Stimulated activated CD4-positive, alpha-beta T cell treated with anti-CD3 and anti-CD28 coated beads, Interleukin-2, amount 100 ng/mL, for 24 hours (primary cell): ENCODE data around the gene FCRL6.

Source experiments
- DNase-seq, 2 donors: peaks; one replicate each; pipeline ENCODE4 v3.0.0-alpha.2; 2020

The FCRL6 gene

DNA sequence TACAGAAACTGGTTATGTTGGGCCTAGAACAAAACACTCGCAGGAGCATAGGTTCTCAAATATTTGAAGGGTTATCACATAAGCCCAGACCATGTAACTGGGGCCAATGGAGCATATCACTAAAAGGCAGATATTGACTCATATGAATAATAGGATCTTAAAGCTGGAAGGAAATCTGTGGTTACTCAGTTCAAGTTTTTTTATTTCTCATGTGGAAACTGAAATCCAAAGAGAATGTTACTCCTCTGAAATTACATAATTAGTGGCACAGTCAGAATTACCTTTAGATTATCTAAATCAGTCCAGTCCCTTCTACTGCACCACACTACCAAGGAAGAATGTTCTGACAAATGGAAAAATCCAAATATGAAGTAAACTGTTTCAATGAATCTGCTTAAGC is 36.6 kb downstream of the FCRL6 start:
- DNase-seq: no peak

- DNase-seq: no peak
Measured at GRCh38 chr1:159839116-159839849, 37.1 kb downstream of the FCRL6 start.

- DNase-seq: no peak
Measured at GRCh38 chr1:159841749-159842148, 39.6 kb downstream of the FCRL6 start.

DNA sequence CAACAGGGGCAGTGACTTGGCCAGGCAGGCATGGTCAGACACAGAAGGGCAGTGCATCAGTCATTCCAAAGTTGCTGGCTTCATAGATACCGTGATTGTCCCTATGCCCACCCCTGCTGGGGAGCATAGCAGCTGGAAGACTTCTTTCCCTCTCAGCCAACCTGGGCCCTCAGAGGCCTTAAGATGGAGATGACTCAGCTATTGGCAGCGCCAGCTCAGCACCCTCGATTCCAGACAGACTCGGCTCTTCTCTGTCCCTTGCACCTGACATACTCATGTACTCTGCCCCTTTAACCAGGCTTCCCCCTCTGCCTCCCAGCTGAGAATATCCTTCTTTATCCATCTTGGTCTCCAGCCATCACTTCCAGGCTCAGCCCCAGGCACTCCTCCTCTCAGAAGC is 41.3 kb downstream of the FCRL6 start:
- DNase-seq: no peak

DNA sequence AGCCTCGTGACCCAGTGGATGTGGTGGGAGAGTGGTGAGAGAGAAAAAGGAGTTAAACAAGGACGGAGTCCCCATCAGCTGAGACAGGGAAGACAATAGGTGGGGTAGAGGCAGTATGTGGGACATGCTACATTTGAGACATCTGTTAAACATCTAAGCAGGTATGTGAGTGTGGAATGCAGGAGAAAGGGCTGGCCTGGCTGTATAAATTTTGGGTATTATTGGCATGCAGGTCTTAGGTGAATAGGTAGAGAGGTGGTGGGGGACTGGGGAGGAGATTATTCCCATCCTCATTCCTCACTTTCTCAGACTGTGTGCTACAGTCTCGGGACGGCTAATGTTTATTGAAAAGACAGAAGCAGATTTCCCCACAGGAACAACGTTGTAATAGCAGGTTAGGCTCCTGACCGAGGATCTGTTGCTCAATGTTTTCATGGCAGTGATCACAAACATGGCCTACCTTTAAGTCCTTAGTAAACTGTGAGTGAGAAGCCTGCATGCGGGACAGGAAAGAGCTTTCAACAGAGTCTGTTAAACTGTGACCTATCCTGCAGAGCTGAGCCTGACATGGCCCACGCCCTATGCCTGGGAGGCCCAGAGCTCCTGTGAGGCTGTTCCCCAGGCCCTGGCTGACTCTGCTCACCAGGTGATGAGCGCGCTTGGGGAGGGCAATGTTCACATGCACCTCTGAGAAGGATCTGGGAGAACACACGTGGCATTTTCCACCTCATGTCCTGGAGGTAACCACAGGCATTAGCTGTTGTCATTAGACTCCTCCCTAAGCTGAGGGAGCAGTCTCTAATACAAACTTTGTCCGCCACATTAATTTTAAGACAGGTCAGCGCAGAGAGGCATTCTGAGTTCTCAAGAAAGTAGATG is 43.8 kb downstream of the FCRL6 start:
- no peak for DNase-seq

GRCh38 chr1:159847231-159847630 is 45.1 kb downstream of the FCRL6 start:
- no peak for DNase-seq

DNA sequence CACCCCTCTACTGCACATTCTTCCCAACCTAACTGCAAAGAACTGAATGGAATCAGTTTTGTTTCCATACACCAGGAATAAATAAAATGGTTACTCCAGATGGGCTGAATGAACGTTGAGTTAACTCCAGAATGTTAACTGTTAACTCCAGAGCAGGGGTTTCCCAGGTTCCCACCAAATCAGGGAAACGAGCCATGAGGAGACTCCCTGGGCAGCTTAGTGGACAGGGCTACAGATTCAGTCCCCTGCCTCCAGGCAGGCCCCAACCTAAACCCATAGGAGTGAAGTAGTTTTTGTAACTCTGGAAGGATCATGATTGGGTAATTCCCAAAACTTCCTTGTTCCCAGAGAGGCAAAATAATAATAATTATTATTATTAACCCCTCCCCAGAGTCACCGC is 46.2 kb downstream of the FCRL6 start:
- no peak for DNase-seq

DNA sequence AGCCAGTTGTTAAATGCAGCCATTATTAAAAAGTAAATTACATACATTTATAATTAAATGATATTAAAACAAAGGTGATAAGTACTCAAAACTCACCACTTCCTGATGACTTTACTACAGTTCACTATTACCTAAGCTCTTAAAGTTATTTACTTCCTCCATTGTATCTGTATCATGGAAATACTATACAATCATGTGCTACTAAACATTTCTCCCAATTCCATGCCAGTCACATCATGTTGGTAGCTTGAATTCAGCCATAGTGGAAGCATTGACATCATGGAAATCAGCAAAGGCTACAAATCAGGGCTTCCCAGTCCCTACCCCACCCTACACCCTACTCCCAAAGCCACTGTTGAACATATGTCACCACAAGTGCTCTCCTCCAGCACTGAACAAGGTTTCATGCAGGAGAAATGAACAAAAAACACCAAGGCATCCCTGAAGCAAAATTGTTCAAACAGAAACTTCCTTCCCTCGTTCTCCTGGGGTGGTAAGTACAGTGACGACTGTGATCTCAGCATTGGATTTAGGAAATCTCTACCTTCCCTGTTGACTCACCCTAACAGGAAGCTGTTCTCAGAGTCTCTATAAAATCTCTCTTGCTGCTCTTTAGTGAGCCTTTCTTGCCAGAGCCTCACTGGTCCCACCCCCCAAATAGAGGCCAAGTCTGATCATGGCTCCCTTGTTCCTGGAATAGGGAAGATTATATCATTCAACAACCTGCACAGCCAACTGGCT is 47.6 kb downstream of the FCRL6 start:
- no peak for DNase-seq

DNA sequence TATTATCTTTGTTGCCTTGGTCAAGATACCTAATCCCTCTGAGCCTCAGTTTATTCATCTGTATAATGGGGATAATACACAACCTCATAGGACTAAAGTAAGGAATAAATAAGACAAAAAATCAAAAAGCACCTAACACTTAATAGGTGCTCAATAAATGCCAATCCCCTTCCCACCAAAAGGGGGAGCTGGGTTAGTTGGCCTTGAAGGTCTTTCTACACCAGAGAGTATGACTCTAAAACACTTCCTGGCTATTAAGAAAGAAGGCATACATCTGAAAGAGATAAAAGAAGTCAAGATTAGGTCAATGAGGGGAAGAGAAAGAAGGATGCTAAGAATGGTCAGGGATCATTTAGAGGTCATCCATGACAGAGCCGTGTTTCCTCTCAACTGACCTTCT is 49.2 kb downstream of the FCRL6 start:
- no peak for DNase-seq

DNA sequence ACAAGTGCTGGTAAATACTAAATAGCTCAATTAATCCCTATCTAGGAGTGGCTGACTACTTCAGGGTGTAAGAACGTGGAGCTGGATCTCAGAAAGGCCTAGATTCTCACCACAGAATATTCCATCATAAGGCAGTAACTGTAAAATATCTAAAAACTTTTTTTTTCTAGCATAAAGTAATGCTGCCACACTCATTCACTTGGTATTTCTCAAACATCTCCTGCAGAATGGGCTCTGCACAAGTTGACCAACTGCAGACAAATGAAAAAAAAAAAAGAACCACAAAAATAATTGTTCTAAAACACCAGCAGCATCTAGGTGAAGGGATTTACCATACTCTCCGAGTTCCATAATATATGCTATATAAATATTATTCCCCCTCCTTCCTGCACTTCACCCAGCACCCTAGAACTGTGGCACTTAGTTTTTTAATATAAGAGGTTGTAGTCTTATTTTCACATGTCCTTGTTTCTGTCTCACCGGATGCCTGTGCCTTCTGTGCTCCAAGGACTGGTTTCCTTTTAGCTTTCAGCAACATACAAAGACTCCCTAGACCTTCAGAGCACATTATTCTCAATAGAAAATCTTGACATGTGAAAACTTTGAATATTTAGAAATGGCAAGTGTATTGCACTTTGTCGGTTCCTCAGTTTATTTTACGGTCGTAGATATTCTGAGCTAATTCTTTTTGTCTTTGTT is 51.4 kb downstream of the FCRL6 start:
- no peak for DNase-seq

GRCh38 chr1:159854116-159854692 is 52.0 kb downstream of the FCRL6 start:
- DNase-seq: peak; percentile 35 to 49

GRCh38 chr1:159854693-159855192 is 52.6 kb downstream of the FCRL6 start:
- peak; percentile 75 to 82 for DNase-seq

DNA sequence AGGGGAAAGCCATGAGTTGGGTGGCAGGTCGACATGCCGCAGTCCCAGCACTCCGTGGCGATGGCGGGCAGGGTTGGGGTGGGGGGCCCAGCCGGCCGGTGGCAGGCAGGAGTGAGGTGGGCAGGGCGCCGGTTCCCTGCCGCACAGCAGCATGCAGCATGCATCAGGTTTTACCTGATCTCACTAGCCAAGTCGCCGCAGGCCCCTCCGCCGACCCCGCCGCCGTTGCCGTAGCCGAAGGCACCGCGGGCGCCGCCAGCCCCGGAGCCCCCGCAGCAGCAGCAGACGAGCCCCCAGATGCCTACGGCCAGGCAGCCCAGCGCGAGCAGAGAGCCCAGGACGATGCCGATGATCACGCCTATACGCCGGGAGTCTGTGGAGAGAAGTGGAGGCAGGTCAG is 53.5 kb downstream of the FCRL6 start:
- no peak for DNase-seq

- no peak for DNase-seq
Measured at GRCh38 chr1:159856576-159856975, 54.4 kb downstream of the FCRL6 start.

DNA sequence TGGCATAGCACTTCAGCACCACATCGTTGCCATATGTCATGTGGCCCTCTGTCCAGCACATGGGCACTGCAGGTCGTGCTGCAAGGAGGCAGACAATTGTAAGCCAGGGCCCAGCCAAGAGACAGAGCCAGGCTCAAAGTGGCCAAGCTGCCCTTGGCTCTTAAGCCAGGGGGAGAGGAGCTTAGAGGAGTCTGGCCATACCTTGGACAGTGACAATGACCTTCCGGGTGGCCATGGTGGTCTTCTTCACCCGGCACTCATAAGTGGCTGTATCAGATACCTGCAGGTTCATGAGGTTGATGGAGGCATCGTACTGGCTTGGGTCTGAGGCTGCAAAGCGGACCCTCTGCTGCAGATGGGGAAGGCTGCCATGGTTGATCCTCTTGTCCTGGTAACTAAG is 55.7 kb downstream of the FCRL6 start:
- no peak for DNase-seq

DNA sequence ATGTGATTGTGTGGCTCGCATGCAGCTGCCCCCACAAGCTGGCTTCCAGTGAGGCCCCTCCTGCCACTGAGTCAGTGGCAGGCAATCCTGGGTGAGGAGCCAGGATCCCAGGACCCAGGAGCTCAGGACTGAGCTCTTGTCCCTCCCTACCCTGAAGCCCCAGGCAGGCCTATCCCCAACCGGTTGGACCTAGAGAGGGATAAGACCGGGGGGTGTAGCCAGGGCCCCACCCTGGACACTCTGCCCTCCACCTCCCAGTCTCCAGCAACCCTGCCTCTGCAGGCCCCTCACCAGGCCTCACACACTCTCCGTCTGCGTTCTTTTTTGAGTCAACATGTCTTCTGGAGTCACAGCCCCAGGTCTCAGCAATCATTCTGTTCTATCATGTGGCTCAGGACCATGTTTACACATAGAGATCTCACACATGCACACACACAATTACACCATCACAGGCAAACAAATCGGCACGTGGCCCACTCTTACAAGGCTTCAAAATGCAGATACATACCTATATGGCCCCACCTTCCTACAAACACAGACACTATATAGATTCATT is 57.7 kb downstream of the FCRL6 start:
- no peak for DNase-seq

GRCh38 chr1:159860456-159860855 is 58.3 kb downstream of the FCRL6 start:
- DNase-seq: no peak

- DNase-seq: no peak
Measured at GRCh38 chr1:159861218-159861617, 59.1 kb downstream of the FCRL6 start.

DNA sequence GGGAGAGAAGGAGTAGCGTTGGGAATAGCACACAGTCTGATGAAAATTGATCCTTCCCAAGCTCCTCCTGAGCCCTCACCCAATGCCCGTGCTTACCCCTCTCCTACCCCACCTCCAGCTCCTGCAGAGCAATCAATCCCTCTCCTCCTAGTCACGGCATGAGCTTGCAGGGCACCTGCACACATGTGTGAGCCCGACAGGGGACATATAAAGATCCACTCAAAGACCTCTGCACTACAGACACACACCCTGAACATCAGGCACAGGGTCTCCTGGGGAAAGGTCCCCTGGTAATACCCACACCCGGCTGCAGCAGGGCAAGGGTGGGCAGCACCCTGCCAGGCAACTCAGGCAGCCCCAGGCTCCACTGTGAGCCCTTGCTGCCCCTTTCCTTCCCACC is 59.9 kb downstream of the FCRL6 start:
- DNase-seq: no peak

- no peak for DNase-seq
Measured at GRCh38 chr1:159862557-159862956, 60.4 kb downstream of the FCRL6 start, which contains the start of gene VSIG8. Gene VSIG8, minus strand, starts transcription at chr1:159862657. Its CDS starts 136 bp downstream, at chr1:159862521.

GRCh38 chr1:159864262-159864661 is 62.1 kb downstream of the FCRL6 start:
- DNase-seq: no peak
